ENCODE measurements around the gene REXO1.

- no peak for TF ChIP-seq RREB1 (CRISPR knock-in tag; IDR thresholded peaks at IDR 0.05)
- no peak for TF ChIP-seq PML (IDR thresholded peaks at IDR 0.05; ENCODE audit: low read length)
- TF ChIP-seq DNMT1 (IDR thresholded peaks at IDR 0.05) = no peak
- TF ChIP-seq SAP30 (IDR thresholded peaks at IDR 0.05; ENCODE audit: borderline replicate concordance, insufficient read depth, low read depth, low read length, poor library complexity, severe bottlenecking) = no peak
- TF ChIP-seq E2F4 (CRISPR knock-in tag; IDR thresholded peaks at IDR 0.05; ENCODE audit: low read depth) = no peak
- TF ChIP-seq STAG1 (CRISPR knock-in tag; IDR thresholded peaks at IDR 0.05; ENCODE audit: borderline replicate concordance) = no peak
- no peak for TF ChIP-seq ZNF24 (IDR thresholded peaks at IDR 0.05)
- TF ChIP-seq YBX1 (IDR thresholded peaks at IDR 0.05) = no peak
- peak; percentile 48 to 50 (median 49); a peak in 5 of 6 replicates for TF ChIP-seq CTCF (IDR thresholded peaks at IDR 0.05 in 2 of 3, conservative IDR thresholded peaks at IDR 0.05 in 1 of 3; ENCODE audit: insufficient read depth in 2 of 3, low read depth in 1 of 3, low read length in 3 of 3)
These were observed 2.7 kb upstream of the REXO1 start for GRCh38 chr19:1850809-1851653.

All from K562 (cell line).